NCI-H774 (cell line): ENCODE results near the gene NUDT1.

ENCODE experiments used
- DNase-seq: peaks from one replicate; lab custom pipeline; 2025; lab: John Stamatoyannopoulos, UW

Gene NUDT1

DNA sequence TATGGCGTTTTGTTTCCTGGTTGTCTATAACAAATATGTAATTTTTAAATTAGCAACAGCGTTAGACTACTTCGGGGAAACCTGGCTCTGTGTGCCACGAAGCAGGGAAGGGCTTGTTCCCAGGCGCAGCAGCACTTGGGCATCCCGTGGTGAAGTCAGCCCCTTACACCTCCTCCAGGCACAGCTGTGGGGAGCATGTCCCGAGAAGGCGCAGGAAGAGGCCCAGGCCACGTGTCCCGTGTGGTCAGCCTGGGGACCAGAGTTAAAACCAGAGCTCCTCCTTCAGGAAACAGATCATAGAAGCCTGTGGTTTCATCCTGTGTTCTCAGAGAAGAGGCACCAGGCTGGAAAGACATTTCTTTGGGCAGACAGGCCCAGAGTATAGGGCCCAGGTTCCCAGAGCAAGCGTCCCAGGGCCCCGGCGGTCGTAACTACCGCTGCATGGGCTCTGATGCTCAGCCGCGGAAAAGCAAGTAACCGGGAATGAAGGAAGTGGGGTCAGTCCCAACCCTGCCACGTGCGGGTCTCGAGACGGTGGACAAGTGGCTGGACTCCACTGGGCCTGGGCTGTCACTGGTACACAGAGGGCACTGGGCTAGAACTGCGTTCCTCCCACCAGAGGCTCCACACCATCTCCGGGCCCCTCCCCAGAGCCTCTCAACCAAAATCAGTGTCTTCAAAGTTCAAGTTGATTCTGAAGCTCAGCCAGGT is 7.1 kb downstream of the NUDT1 start:
- no peak for DNase-seq

DNA sequence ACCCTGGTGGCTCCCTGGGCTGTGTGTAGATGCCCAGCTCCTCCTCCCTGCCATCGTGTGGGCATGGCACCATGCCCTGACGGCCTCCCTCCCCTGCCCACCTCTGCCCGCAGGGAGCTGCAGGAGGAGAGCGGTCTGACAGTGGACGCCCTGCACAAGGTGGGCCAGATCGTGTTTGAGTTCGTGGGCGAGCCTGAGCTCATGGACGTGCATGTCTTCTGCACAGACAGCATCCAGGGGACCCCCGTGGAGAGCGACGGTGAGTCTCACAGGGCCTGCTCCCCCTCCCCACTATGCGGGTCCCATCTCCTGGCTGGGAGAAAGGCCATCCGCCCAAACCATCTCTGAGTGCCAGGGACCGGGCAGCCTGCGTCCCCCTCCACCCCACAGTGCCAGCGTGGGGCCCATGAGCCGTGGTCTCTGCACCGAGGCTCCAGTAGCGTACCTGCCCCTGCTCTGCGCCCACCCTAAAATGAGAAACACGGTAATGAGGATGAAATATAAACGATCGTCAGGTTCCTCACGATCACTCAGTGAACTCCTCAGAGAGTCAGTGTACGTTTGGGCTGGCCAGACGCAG is 7.8 kb downstream of the NUDT1 start:
- no peak for DNase-seq

DNA sequence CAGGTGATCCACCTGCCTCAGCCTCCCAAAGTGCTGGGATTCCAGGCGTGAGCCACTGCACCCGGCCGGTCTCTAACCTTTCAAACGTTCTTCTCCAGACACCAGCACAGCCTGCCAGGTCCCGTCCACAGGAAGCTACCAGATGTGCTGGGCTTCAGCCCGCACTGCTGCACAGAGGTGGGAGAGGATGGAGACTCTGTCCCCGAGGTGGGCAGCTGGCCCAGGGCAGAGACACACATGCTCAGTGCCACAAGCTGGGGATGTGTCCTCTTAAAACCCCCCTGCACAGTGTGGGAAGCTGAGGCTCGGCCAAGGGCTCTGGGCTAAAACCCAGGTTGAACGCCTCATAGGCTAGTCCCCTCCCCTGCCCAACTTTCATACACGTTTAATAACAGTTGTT is 9.4 kb downstream of the NUDT1 start:
- no peak for DNase-seq

DNA sequence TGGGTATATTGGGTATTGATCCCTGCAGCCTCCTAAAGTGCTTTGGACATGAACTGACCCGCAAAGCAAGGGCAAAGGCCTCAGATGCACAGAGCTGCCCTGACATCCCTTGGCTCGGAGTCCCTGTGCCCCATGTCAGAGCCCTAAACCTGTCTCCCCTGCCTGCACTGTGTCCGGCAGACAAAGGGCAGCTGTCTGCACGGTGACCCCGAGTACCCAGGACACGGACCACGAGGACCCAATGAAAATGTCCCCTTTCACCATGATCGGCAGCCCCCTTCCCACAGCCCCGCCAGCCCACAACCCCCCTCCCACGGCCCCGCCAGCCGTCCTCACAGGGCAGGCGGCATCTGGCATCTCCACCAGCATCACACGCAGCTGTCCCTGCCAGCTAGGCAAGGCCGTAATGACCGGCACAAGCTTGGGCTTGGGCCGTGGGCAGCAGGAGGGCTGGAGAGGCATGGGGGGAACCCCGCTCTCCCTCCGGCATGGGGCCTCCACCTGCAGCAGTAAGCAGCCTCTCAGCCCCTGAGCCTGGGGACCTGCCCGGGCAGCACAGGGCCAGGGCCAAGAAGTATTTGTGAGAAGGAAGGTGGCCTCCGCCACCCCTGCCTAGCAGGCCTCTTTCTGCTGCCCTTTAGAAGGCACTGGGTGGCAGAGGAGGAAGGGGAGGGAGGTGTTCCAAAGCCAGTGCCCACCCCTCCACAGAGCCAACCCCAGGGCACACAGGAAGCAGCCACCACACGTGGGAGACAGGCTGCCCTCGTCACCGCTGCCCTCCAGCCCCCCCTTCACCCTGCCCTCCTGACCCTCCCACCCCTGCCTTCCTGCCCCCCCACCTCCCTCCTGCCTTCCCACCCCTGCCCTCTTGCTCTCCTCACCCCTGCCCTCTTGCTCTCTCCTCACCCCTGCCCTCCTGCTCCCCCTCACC is 10.1 kb downstream of the NUDT1 start:
- DNase-seq: no peak

DNA sequence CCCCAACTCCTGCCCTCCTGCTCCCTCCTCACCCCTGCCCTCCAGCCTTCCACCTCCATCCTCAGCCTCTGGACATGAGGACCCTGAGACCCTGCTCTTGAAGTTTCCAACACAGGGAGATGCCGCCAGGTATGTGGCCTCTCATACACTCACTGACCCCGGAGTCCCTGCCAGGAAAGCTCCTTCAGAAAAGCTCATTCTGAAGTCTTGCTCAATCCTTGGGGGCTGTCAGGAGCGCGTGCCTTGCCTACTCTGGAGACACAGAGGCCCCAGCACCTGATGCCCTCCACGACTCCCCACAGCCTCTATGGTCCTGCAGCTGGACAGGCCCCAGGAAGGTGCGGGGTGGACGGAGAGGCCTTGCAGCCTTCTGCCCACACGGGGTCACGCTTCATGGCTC is 11.0 kb downstream of the NUDT1 start:
- no peak for DNase-seq

DNA sequence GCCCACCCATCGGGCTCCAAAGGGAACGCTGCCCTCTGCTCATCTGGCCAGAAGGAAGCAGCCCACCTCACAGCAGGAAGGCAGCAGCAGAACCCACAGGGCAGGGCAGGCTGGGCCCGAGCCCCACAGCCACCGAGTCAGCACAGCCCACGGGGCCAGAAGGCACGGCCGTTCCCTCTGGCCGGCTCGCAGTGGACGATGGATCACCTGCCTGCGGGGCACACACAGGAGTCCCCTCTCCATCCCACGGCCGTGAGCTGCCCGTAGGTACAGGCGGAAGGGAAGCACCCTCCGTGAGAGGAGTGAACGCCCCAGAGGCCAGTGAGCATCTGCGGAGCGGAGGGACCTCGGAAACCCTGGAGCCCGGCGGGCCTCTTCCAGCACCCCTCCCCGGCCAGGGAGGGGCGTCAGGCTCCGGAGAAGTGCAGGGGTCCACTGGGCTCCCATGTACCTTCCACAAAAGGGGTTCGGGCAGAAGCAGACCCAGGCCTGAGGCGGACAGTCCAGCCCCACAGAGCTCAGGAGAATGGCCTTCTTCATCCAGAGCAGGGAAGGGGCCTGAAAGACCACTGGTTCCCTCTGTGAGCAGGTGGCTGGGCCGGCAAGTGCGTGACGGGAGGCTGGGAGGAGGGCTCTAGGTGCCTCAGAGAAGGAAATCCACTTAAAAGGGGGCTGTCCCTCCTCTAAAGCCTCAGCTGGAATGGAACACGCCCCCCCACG is 11.7 kb downstream of the NUDT1 start:
- no peak for DNase-seq

DNA sequence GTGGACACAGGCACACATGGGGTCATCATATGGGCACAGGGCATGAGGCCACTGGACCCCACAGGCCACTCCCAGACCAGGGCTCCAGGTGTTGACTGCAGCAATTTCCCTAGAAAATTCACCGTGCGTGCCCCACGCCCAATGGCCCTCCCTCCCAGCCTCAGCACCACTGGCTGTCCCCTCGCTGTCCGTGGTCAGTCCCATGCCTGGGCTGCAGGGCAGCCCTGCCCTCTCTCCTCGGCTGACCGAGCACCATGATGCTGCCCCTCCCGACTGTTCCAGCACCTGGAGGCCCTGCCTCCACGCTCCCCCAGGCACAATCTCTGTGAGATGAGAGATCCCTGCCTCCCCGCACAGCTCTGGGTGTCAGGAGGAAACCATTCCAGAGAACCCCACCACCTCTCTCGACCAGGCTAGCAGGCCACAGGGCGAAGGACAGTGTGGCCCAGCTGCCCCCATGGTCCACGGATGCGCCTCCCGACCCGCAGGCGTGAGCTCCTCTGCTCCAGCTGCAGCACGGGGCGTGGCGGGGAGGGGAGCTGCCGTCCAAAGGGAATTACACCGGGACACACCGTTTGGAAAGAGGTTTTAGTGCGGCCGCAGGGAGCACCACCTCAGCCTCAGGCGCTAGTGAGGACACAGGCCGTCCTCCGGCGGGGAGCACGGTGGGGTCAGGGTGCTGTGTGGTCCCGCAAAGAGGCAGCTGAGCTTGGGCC is 12.6 kb downstream of the NUDT1 start:
- no peak for DNase-seq

DNA sequence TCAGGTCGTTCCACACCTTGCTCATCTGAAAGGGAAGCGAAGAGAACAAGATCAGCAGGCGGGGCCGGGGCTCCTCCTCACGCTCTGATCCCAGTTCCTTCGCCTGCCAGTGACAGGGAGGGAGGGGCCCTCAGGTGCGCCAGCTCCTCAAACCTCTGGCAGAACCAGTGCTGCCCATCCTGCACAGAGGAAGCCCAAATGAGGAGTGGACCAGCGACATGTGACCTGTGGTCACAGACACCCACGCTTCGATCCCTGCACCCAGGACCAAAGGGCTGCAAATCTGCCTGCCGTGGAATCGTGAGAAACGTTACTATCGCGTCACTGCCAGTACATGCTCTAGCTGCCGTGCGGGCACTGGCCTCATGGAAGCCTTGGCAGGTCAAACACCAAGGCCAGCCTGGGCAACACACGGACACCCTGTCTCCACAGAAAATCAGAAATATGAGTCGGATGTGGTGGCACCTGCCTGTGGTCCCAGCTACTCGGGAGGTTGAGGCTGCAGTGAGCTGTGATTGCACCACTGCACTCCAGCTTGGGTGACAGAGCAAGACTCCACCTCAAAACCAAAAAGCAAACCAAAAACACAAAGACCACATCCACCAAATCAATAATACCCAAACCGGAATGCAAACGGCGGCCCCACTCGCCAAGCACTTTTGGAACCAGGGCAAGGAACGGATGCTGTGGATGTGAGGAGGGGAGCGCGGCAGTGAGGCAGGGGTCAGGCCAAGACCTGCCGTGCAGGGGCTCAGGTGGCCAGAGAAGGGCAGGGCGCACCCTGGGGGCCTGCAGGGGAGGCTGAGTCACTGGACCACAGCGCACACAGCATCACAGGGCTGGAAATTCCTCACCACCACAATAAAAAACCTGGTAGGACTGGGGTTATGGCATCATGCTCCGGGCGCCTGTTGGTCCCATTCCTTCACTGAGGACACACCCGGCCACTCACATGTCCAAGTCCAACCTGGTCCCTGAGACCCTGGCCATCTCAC is 13.4 kb downstream of the NUDT1 start:
- no peak for DNase-seq

DNA sequence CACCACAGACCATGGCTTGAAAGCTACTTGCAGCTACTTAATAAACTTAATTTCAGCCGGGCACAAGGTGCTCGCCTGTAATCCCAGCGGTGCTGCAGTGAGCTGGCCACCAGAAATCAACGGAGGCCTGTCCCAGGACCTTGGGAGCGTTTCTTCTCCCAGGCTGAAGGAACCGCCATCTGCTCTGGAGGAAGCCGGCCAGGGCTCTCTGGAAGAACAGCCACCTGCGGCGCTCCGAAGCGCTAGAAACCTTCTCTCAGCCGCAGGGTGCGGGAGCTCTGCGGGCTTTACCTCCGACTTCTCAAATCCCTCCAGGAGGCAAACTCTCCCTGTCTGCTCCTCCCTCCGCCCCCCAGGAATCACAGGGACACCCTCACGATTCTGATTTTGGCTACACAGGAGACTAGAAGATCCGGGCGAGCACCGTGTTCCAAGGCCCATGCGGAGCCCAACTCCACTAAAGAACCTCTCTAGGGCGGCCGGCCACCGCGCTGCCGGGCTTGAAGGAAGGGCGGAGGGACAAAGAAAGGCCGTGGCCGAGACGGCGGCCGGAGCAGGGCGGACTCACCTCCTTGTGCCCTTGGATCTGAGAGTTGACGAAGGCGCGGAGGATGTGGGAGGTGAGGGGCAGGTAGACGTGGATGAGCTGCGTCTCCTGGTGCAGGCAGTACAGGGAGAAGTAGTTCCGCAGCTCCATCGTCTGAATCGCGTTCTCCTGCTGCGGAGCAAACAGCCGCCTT is 14.4 kb downstream of the NUDT1 start:
- no peak for DNase-seq

DNA sequence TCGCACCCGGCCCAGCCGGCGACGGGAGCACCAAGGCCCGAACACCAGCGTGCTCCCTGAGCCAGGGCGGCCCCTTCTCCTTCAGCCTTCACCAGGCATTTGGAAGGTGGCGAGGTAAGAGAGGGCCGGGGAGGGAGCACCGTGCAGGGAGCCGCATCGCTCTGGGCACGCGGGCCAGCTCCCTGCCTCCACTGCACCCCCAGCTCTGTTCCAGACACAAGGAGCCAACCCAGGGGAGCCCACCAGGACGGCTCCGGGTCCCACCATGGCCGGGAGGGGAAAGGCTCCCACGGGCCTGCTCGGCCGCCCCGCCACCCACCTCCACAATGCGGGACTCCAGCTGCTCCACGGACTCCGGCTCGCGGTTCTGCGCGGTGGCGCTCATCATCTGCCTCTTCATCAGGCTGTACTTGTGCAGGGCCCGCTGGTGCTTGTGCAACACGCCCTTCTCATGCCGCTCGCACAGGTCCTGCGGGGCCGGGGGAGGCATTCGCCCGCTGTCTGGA is 15.1 kb downstream of the NUDT1 start:
- DNase-seq: no peak

DNA sequence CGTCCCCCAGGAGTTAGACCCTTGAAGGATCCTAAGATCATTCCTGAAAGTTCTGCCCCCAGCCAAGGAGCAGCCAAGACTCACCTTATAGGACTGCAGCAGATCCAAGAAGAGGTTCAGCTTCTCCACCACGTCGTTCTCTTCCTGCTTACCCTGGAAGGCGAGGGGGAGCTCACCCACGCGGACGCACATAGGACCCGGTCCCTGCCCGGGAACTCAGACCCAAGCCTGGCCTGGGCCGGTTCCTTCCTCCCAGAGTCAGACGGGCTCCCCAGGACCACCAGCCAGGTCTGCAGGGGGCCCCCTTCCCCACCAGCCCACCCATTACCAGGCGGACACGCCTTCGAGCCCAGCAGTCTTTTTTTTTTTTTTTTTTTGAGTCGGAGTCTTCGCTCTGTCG is 15.6 kb downstream of the NUDT1 start:
- DNase-seq: no peak

DNA sequence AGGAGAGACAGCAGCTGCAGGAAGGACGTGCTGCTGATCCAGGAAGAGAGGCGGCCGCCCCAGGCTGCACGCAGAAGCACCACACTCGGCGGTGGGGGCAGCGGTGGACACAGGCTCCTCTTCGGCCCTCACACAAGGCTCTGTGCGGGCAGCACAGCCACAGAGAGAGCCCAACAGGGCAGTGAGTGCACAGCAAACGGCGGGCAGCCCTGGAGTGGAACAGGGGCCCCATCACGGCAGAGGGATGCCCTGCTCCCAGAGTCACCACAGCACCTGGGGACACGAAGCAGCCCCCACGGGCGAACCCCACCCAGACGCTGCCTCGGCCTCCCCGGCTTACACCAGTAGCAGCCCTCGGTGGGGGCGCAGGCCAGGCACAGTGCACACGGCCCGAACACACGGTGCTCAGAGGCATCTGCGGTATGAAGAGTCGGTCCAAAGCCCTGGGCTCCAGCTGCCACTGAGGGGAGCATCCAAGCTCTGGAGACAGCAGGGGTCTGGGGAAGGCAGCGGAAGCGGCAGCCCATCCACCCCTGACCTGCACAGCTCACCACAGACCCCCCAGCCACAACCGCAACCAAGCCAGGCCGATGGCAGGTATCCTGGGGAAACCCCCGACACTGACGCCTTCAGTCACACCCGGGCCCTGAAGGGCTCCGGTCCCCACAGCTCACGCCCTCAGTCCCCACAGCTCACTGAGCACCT is 16.8 kb downstream of the NUDT1 start:
- DNase-seq: no peak

DNA sequence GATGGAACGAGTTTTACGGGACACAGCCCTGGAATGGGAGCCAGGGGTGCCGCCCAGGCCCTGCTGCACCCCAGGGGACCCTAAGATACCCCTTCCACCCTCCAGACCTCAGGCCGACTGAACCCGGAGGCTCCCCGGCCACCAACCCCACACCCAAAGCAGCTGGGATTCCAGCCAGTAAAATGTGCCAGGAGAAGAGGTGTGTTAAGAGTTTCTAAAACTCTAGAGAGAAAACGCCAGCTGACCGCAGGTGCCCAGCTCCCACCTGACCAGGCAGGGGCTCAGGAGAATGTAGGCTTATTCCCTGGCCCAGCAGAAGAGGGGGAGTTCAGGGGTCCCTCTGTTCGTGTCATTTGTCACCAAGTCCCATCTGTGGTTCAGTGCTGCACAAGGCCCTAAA is 17.5 kb downstream of the NUDT1 start:
- no peak for DNase-seq

DNA sequence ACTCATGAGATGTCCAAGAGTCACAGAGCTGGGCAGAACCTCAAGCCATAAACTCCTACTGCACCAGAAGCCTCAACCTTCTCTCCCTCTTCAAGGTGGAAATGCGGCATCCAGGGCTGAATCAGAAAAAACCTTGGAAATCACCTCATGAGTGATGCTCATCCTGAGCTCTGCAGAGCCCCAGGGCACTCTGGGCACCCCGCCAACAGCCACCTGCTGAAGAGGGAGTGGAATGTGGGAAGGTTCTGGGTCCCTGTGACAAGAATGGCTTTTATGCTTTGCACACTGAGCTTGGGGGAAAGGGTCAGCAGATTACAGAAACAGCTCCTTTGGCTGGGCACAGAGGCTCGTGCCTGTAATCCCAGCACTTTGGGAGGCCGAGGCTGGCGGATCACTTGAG is 18.8 kb downstream of the NUDT1 start:
- DNase-seq: no peak

DNA sequence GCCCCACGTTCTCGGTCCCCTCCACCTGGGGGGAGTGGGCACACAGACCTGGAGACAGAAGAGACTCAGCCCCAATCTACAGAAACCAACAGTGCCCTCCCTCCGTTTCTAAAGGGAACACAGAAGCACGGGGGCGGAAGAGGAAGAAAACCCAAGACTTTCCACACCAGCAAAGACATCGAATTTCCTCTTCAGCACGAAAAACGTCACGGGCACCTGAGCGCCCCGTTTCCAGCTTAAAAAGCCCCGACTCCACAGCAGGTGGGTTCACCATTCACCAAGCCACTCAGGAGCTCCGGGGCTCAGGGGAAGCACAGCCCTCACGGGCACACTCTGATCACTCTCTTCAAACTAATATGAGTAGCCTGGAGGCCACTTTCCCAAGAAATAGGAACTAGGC is 19.6 kb downstream of the NUDT1 start:
- DNase-seq: no peak

DNA sequence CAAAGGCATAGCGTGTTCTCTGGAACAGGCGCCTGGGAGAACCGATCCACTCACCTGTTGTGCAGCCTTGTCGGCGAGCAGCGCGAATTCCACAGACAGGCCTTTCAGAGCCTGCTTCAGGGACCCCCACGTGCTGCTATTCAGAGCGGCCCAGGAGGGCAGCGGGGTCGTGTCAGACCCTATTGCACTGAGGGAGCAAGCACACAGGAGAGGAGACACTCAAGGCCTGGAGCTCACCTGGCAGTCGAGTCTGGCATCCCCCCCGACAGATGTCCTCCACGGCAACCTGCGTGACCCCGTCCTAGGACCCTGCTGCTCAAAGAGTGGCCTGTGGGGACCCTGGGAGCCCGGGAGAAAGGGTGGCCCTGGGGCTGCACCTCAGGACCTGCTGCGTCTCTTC is 21.1 kb downstream of the NUDT1 start:
- no peak for DNase-seq

DNA sequence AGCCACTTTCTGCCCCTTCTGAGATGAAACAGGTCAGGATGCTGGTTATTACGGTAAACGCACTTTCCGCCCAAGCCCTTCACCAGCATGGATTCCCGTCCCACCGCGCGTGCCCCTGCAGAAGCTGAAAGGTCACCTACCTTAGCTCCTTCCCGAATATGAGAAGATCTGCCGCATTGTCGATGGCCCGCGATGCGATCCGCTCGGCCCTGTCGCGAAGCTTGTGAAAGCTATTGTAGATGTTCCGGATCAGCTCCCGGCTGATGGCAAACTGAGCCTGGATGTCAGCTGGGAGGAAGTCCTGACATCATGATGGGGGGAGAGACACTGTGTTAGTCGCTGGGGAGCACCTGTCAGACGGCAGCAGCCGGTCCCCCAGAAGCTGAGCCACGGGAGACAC is 22.1 kb downstream of the NUDT1 start:
- no peak for DNase-seq

DNA sequence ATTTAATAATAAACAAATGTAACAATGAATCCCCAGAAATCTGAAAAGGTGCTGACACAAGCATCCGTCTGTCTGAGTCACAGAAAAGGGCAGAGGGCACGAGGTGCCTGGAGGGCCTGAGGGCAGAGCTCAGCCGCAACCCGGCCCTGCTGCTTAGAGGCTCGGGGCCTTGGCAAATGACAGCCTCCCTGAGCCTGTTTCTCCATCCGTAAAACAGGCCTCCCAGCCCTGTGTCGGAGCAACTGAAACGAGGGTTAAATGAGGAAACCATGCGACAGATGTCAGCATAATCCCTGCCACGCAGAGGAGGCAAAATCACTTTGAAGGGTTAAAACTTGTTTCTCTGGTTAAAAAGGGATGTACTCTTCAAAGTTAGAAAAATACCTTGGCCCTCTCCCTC is 24.9 kb downstream of the NUDT1 start:
- DNase-seq: no peak
